ENCODE data around the gene CLEC4M.

Gene CLEC4M, protein sequence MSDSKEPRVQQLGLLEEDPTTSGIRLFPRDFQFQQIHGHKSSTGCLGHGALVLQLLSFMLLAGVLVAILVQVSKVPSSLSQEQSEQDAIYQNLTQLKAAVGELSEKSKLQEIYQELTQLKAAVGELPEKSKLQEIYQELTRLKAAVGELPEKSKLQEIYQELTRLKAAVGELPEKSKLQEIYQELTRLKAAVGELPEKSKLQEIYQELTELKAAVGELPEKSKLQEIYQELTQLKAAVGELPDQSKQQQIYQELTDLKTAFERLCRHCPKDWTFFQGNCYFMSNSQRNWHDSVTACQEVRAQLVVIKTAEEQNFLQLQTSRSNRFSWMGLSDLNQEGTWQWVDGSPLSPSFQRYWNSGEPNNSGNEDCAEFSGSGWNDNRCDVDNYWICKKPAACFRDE

DNA sequence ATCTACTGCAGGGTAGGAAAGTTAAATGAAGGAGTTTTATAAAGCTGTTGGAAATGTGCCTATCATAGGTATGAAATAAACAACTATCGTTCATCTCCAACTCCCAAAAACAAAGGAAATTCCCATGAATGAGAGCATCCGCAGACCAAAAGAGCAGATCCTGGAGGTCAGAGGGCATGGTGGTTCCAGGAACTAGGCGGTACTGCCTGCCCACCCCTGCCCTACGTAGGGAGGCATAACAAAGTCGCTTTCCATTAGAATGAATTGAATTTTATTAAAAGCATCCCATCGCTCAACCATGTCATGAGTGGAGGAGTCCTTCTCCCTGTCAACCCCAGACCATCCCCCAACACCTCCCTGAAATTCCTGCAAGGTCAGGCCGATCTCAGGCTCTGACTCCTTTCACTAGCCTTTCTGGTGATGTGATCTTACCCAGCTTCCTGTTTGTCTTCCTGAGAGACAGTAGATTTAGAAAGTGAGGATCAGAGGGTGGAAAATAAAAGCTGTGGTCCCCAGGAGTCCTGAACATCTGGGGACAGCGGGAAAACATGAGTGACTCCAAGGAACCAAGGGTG is at the start of gene CLEC4M:
TSS of gene CLEC4M (plus strand) at position 525 of the 575 bp plus-strand sequence. CDS start at position 549, 24 bp downstream.
- no peak for DNase-seq

DNA sequence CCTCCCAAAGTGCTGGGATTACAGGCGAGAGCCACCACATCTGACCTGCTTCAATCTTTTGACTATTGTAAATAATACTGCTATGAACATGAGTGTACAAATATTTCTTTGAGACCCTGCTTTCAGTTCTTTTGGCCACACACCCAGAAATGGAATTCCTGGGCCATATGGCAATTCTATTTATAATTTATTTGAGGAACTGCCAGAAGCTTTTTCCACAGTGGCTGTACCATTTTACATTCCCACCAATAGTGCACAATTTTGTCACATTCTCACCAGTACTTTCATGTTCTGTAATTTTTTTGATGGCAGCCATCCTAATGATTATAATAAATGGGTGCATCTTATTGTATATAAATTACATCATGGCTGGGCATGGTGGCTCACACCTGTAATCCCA is 47.4 kb upstream of the CLEC4M start:
- no peak for DNase-seq

DNA sequence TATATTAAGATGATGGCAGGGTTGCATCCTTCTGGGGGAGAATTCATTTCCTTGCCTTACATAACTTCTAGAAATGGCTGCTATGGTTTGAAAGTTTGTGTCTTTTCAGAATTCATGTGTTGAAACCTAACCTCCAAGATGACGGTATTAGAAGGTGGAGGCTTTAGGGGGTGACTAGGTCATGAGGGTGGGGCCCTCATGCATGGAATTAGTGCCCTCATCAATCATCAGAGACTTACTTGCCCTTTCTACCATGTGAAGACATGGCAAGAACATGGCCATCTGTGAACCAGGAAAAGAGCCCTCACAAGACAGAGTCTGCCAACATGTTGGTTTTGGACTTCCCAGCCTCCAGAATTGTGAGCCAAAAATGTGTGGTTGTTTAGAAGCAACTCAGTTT is 46.3 kb upstream of the CLEC4M start:
- no peak for DNase-seq

DNA sequence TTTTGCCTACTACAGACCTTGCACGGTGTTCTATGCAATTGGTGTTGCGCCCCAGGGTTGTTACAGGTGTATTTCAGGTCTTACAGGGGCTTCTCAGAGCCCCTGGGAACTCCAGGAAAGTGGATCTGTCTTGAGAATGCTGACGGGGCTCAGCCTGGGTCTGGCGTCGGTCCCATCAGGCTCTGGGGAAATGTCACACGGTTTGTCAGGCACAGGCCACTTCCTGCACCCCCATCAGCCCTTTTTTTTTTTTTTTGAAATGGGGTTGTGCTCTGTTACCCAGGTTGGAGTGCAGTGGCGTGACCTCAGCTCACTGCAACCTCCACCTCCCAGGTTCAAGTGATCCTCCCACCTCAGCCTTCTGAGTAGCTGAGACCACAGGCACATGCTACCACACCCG is 44.4 kb upstream of the CLEC4M start:
- no peak for DNase-seq

DNA sequence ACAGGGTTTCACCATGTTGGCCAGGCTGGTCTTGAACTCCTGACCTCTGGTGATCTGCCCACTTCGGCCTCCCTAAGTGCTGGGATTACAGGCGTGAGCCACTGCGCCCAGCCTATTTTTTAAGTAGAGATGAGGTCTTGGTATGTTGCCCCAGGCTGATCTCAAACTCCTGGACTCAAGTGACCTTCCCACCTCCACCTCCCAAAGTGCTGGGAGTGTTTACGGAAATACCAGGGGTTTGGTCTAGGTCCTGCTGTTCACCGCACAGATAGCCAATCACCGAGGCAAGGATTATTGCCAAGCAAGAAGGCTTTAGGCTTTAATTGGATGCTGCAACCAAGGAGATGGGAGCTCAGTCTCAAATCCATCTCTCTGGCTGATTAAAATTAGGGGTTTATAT is 42.7 kb upstream of the CLEC4M start:
- DNase-seq = no peak

DNA sequence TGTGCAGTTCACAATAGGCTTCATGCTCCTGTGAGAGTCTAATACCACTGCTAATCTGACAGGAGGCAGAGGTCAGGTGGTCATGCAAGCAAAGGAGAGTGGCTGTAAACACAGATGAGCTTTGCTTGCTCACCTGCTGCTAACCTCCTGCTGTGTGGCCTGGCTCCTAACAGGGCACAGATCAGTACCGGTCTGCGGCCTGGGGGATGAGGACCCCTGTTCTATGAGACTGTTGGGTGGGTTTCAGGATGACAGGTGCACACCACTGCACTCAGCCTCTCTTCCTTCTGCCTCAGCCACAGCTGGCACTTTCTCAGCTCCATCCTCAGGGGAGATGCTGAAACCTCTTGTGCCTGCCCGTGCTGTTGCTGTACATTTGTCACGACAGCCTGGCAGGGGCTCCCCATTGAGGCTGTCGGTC is 40.8 kb upstream of the CLEC4M start:
- no peak for DNase-seq

DNA sequence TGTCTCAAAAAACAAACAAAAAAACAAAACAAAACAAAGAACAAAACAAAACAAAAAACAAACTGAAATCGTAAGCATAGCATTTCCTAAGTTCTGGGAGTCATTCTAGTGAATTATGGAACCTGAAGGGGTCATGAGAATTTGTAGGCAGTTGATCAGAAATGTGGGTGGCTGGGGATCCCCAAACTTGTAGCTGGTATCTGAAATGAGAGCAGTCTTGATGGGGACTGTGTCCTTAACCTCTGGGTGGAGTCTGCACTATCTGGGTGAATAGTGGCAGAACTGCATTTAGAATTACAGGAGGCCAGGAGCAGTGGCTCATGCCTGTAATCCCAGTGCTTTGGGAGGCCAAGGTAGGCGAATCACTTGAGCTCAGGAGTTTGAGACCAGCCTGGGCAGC is 37.3 kb upstream of the CLEC4M start:
- no peak for DNase-seq

DNA sequence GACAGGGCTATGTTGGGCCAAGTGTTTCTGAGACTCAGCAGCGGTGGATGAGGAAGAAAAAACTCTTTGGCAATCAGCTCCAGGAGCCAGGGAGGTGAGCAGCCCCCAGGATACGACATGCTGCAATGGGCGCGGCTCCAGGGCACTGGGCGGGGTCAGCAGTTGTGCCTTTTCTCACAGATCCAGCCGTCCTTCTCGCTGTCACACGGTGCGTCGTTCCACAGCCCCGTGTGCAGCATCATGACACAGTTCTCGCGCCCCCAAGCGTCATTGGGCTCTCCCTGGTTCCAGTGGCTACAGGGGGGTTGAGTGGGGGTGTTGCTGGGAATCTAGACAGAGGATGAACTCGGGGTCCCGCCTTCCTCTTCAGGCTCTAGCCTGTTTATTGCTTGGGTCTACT is 33.8 kb upstream of the CLEC4M start:
- no peak for DNase-seq

DNA sequence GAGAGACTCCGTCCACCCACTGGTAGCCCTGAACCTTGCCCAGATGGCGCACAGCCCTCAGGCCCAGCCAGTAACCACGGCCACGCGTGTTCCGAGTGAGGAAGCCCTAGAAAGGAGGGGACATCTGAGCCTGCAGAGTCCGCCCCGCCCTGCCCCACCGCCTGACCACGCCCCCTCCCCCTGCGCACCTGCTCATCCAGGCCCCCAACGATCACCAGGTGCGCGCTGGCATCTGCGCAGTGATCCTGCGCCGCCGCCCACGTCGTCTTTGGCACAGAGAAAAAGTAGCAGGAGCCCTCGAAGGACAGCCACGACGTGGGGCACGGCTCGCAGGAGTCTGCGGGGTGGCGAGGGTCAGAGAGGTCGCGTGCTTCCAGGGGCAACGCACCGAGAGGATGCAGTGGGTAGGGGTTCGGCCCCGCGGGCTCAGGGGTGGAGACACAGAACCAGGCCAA is 33.2 kb upstream of the CLEC4M start:
- no peak for DNase-seq

DNA sequence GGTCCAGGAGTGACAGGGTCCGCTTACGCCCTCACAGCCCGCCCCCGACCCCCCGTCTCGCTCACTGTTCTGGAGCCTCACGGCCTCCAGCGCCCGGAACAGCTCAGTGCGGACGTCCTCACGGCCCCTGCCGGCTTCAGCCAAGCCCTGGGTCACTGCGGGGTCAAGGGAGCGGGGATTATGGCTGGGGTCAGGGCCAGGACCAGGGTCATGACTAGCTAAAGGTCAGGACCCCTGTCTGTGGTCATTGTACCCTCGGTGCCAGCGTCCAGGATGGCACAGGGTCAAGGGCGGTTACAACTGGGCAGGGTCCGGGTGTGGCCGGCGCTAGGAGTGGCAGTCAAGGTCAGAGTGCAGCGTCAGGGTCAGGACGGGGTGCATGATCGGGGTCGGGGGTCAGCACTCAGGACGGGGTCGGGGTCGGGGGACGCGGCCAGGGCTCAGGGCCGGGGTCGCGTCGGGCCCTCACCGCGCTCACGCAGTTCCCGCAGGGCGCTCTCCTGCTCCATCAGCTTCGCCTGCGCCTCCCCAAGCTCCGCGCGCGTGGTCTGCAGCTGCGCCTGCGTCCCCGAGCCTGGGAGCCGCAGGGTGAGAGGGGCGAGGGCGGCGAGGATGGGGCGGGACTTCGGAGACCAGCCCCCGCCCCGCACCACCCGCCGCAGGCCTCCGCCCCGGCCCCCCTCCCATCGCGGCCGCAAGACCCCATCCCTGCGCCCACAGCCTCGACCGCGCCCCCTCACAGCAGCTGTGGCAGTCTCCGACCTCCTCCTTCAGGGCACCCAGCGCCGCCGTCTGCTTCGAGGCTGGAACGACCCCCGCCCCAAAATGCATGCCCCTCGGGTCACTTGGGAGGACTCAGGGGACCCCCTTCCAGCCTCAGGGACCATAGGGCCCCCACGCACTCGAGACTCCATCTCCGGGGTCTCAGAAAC is 32.5 kb upstream of the CLEC4M start:
- DNase-seq = no peak

DNA sequence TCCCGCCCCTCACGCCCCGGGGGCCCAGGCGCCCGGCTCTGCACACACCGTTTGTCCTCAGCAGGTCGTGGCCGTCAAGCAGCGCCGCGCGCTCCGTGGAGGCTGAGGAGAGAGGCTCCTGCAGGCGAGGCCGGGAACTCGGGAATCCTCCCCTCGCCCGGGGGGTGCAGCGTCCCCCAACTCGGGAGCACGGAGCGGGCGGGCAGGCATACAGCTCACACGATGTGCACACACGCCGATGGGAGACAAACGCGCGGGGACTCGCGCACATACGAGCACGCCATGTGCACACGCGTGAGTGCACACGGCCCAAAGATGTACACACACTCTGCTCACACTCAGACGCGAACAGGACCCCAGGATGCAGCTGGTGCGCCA is 31.8 kb upstream of the CLEC4M start:
- DNase-seq = no peak

DNA sequence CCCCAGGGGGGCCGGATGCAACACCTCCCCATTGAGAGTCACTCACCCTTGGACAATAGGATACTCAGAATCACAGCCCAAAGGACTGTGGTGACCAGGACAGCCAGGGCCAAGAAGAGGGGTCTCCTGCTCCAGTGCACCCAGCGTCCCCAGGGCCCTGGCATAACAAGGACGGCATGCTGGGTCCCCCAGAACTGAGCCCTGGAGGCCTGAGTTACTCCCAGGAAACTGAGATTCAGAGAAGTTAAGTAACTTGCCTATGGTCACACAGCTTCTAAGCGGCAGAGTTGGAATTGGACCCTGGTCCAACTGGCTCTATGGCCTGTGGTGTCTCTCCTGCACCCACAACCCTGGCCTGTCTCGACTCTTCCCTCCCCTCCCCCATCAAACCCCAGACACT is 31.4 kb upstream of the CLEC4M start:
- DNase-seq = no peak

DNA sequence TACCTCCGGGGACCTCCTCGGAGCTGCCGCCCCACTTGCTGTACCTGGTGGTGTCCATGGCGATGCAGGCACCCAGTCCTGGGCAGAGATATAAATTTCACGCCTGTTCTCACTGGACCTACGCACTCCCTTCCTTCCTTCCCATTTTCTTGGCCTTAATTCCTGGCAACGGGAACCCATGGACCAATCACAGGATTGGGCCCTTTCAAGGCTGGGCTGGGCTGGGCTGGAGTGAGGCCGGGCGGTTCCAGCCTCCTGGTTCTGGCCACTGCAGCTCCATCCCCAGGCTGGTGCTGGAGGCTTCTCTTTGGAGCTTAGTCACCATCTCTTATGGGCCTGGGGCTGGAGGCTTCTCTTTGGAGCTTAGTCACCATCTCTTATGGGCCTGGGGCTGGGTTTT is 31.0 kb upstream of the CLEC4M start, which contains the start of gene CLEC4G:
TSS of gene CLEC4G (minus strand) at position 66 of the 400 bp plus-strand sequence. CDS start at position 58, 8 bp downstream.
- no peak for DNase-seq

DNA sequence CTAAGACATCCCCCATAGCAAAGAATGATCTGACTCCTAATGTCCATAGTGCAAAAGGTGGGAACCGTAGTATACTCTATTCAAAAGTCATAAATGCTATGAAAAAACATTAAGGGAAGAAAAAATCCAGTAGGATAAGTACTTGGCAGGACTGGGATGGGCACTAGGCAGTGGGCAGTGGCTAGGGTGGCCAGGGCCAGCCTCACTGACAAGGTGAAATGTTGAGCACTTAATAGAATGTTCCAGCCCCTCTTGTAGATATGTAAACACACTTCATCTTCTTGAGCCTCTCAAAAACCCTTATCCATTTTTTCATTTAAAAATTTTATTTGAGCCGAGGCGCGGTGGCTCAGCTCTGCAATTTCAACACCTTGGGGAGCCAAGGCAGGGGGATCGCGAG is 29.7 kb upstream of the CLEC4M start:
- DNase-seq = no peak

DNA sequence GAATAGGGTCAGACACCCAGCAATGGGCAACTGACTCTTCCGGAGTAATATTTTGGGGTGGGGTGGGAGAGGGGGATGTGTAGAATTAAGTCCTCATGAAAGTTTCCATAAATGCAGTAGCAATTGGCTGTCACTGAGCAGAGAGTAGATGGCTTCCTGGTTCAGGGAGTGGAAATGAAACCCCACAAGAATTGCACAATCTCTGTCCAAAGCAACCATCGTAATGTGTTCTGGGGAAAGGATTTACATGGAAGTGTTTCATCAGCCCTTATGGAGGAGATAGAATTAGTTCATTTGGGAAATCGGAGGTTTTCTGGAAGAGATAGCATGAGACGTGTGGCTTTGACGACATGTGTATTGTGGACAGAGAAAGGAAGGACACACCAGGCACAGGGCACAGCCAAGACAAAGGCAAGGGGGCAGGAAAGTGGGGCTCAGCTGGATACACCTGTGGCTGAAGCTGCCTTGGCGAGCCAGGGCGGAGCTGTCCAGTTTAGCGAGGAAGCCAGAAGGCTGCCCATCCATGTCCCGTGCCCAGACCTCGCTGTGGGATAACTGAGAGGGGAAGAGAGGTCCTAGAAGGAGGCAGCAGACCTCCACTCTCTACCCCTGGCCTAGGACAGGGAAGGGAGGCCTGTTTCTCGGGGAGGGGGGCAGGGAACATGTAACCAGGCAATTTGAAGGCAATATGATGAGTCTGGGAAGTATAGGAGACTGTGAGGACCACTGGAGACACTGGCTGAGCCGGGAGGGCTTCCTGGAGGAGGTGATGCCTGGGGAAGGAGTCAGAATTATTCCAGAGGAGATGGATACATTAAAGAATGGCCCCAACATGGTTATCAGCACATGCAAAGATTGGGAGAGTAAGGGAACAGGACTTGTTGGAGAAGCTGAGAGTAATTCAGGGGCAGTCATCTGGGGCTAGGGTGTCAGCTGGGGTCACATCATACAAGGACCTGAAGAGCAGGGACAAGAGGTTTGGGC is 28.5 kb upstream of the CLEC4M start:
- DNase-seq = peak; percentile 6

DNA sequence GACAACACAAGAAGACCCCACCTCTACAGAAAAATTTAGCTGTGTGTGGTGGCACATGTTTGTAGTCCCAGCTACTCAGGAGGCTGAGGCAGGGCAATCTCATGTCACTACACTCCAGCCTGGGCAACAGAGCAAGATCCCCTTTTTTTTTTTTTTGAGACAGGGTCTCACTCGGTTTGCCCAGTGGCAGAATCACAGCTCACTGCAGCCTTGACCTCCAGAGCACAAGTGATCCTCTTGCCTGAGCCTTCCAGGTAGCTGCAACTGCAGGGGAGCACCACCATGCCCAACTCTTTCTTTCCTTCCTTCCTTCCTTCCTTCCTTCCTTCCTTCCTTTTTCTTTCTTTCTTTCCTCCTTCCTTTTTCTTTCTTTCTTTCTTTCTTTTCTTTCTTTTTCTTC is 26.9 kb upstream of the CLEC4M start:
- no peak for DNase-seq

DNA sequence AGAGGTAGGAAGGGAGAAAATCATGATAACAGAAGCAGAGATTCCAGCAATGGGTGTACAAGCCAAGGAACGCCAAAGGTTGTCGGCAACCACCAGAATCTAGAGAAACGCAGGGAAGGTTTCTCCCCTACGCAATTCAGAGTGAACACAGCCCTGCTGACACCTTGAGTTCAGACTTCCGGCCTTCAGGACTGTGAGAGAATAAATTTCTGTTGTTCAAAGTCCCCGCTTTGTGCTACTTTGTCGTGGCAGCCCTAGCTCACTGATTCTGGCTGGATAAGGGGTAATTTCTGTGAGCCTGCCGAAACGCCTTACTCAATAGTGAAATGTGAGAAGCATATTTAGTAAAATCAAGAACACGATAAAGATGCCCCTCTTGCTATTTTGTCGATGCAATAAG is 25.8 kb upstream of the CLEC4M start:
- DNase-seq = no peak

DNA sequence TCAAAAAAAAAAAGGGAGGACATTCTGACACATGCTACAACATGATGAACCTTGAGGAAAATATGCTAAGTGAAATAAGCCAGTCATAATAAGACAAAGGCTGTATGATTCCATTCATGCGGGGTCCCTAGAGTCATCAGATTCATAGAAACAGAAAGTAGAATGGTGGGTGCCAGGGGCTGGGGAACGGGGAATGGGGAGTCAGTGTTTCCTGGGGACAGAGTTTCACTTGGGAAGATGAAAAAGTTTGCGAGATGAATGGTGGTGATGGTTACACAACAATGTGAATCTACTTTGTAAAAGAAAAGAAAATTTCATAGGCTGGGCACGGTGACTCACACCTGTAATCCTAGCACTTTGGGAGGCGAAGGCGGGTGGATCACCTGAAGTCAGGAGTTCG is 25.0 kb upstream of the CLEC4M start:
- DNase-seq = no peak

DNA sequence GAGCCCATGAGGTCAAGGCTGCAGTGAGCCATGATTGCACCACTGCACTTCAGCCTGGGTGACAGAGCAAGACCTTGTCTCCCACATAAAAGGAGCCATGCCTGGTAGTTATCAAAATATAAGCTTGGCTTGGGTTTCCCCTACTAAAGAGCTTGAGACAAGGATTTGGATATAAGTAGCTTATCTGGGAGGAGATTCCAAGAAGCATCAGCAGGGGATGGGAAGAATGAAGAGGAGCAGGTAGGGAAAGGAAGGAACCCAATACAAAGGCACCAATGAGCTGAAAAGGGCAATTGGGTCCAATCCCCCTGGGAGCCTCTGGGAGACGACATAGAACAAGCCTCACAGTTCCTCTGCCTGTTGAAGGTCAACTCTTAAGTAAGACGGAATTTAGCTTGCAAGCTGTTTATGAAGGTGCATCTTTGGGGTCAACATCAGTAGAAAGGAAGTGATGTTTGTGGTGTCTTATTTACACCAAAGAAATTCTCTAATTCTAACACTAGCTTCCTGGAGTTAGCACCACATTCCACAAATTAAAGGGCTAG is 23.8 kb upstream of the CLEC4M start:
- no peak for DNase-seq

DNA sequence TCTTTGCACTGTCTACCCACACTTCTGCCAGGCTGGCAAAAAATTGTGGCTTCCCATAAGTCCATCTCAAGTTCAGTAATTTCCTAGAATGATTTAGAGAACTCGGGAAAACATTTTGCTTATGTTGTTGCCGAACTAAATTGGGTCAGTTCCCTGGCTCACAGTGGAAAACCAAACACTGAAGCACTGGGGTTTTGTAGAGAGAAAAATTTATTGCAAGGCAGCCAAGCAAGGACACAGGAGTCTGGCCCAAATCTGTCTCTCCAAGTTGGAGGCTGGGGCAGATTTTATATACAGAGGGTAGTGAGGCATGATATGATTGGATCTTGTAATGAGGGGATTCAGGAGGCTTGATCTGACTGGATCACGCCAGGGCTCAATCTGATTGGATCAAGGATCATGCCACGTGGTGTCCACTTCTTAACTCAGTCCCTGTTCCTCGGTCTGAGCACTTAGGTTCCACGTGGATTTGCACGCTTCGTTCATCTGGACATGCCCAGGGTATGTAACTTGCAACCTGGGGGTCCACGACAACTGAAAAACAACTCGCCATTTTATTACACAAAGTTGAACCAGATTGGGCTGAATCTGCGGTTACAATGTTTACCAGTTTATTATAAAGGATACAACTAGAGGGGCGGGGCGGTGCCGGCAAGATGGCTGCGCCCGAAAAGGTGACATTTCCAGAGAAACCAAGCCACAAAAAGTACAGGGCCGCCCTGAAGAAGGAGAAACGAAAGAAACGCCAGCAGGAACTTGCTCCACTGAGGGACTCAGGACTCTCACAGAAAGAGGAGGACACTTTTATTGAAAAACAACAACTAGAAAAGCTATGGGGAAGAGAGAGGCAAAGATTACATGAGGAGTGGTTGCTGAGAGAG is 23.0 kb upstream of the CLEC4M start:
- no peak for DNase-seq

DNA sequence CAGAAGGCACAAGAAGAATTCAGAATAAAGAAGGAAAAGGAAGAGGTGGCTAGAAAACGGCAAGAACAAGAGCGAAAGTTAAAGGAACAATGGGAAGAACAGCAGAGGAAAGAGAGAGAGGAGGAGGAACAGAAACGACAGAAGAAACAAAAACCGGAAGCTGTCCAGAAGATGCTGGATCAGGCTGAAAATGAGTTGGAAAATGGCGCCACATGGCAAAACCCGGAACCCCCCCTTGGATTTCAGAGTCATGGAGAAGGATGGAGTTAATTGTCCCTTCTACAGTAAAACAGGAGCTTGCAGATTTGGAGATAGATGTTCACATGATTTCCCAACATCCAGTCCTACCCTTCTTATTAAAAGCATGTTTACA is 22.4 kb upstream of the CLEC4M start:
- DNase-seq = no peak

Data from fibroblast of skin of right quadriceps (primary cell).